ENCODE measurements around the gene ALS2CL. TPM values are rescaled to one million over a fixed set of nuclear protein-coding genes. Genes with fewer than 3 reads are reported as not detected.

Gene ALS2CL
- total and polyA plus RNA-seq, 8 donors, result 7.8 to 61.1 (median 14.2) TPM

- H3K9me3 ChIP-seq, result no peaks in the 10 kb centered on the region
- no peaks in the 10 kb centered on the region for H3K27me3 ChIP-seq
- 52 to 65% methylated on average over 6 of the region's 6 CpGs for WGBS, 2 donors
- ATAC-seq (no peak), DNase-seq (peak in 1 of 6 donors; percentile 37), FAIRE-seq (no peak)
- H3K36me3 ChIP-seq, result no peaks in the 10 kb centered on the region
- intact Hi-C loops (cut with DNase I), result no loop called here
- H3K4me1 ChIP-seq, result no peaks in the 10 kb centered on the region
- no peak for TF ChIP-seq CTCF (IDR thresholded peaks at IDR 0.05)
- no peak overlapping the region for H3K4me3 ChIP-seq
- H3K27ac ChIP-seq, result no peak overlapping the region
These were observed 32.3 kb upstream of the ALS2CL start for GRCh38 chr3:46725621-46726314.

DNA sequence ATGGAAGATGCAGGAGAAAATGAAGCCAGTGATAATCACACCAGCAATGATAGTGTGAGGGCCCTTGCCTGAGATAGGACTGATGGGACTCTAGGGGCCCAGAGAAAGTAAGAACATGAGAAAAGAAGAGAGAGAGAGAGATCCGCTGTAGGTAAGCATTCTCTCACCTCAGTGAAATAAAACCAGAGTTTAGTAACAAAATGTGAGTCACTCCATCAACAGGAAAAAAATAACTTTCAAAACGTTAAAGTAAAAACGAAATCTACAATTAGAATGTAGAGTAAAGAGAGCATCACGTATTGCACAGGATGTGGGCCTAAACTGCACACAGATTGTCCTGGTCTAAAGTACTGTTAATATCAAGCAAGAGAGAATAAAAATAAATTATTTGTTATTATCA lies 30.9 kb upstream of the ALS2CL start:
- DNase-seq (no peak), ATAC-seq (no peak), FAIRE-seq (no peak)
- Histone ChIP-seq H3K36me3 (no peaks in the 10 kb centered on the region), H3K27me3 (no peaks in the 10 kb centered on the region), H3K4me3 (no peak overlapping the region), H3K4me1 (no peaks in the 10 kb centered on the region), H3K27ac (no peak overlapping the region), H3K9me3 (no peaks in the 10 kb centered on the region)
- intact Hi-C loops (cut with DNase I), result no loop called here
- TF ChIP-seq CTCF (IDR thresholded peaks at IDR 0.05), result no peak
- WGBS, 2 donors, result 62 to 83% methylated on average over 4 of the region's 4 CpGs

DNA sequence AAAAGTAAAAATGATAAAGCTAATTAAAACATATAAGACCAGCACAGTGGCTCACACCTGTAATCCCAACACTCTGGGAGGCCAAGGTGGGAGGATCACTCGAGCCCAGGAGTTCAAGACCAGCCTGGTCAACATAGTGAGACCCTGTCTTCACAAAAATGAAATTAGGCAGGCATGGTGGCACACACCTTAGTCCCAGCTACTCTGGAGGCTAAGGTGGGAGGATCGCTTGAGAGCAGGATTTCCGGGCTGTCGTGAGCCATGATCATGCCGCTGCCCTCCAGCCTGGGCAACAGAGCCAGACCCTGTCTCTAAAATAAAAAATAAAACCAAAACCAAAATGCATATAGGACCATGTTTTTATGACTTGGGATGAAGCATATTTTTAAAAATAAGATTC lies 29.0 kb upstream of the ALS2CL start:
- no peak for TF ChIP-seq CTCF (IDR thresholded peaks at IDR 0.05)
- WGBS, 2 donors, result 82 to 96% methylated on average over 5 of the region's 5 CpGs
- no peaks in the 10 kb centered on the region for H3K36me3 ChIP-seq
- H3K9me3 ChIP-seq, result no peaks in the 10 kb centered on the region
- FAIRE-seq, result no peak
- H3K4me1 ChIP-seq, result no peaks in the 10 kb centered on the region
- intact Hi-C loops (cut with DNase I), result no loop called here
- no peaks in the 10 kb centered on the region for H3K27me3 ChIP-seq
- no peak overlapping the region for H3K4me3 ChIP-seq
- no peak overlapping the region for H3K27ac ChIP-seq
- no peak for ATAC-seq
- peak in 1 of 6 donors; percentile 10 for DNase-seq

- DNase-seq (no peak), FAIRE-seq (no peak), ATAC-seq (no peak)
- Histone ChIP-seq H3K27me3 (no peaks in the 10 kb centered on the region), H3K36me3 (no peaks in the 10 kb centered on the region), H3K4me3 (no peak overlapping the region), H3K27ac (no peak overlapping the region), H3K9me3 (no peaks in the 10 kb centered on the region), H3K4me1 (no peaks in the 10 kb centered on the region)
- TF ChIP-seq CTCF (IDR thresholded peaks at IDR 0.05), result no peak
- 74 to 95% methylated on average over 2 of the region's 2 CpGs for WGBS, 2 donors
- intact Hi-C loops (cut with DNase I), result no loop called here
These were observed 27.5 kb upstream of the ALS2CL start for GRCh38 chr3:46721009-46721408.

DNA sequence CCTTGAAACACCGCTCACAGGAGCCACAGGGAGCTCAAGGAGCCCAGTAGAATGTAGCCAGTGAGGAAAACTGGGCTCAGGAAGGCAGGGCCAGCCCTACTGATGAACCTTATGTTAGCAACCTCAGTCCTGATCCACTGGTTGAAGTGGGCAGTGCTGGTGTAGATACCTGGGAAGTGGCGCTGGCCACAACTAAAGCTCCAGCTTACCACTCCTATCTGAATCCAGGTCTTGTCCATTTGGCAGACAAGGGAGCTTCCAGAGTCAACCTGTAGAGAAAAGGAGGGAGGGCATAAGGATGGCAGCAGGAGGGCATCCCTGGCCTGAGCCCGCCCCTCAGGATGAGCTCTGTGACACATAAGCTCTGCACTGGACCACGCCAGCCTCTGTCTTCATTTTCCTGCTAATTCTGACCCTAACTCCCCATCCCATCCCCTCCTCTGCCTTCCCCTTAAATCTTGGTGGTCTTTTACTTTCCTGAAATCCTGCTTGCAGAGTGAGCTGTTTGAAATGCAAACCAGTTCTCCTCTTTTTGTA lies 26.3 kb upstream of the ALS2CL start:
- Histone ChIP-seq H3K36me3 (no peaks in the 10 kb centered on the region), H3K9me3 (no peaks in the 10 kb centered on the region), H3K27me3 (no peaks in the 10 kb centered on the region), H3K27ac (no peak overlapping the region), H3K4me1 (no peaks in the 10 kb centered on the region), H3K4me3 (no peak overlapping the region)
- DNase-seq, result peak in 1 of 6 donors; percentile 13
- 77 to 93% methylated on average over 4 of the region's 4 CpGs for WGBS, 2 donors
- no peak for FAIRE-seq
- intact Hi-C loops (cut with DNase I), result no loop called here
- no peak for TF ChIP-seq CTCF (IDR thresholded peaks at IDR 0.05)
- no peak for ATAC-seq

Data from pancreas (tissue), 10 donors.